ENCODE results near the gene PTRHD1.

PTRHD1 gene

GRCh38 chr2:24762518-24762917 lies 30.7 kb downstream of the PTRHD1 start:
- Histone ChIP-seq H3K27ac (ENCODE audit: low read length) (no peak overlapping the region), H4K20me1 (ENCODE audit: insufficient read depth, low read length) (no peaks in the 10 kb centered on the region), H3K27me3 (ENCODE audit: low read depth, low read length) (no peaks in the 10 kb centered on the region), H3K9ac (ENCODE audit: low read length) (no peak overlapping the region), H3K36me3 (replicated peaks; ENCODE audit: low read depth, low read length) (peaks cover 11% of the 10 kb centered on the region), H2AFZ (ENCODE audit: low read depth, low read length) (no peak overlapping the region), H3K4me1 (ENCODE audit: low read length) (peaks cover 30% of the 10 kb centered on the region), H3K79me2 (ENCODE audit: low read length) (no peaks in the 10 kb centered on the region), H3K4me2 (ENCODE audit: low read length) (no peak overlapping the region), H3K4me3 (ENCODE audit: low read length) (no peak overlapping the region), H3K9me3 (ENCODE audit: insufficient read depth, low read length) (no peaks in the 10 kb centered on the region)
- TF ChIP-seq EZH2phosphoT487 (IDR thresholded peaks at IDR 0.05; ENCODE audit: low read depth) = no peak
- no peak for TF ChIP-seq CTCF (IDR thresholded peaks at IDR 0.05; ENCODE audit: low read depth, low read length)

GRCh38 chr2:24761866-24762265 lies 31.3 kb downstream of the PTRHD1 start:
- H4K20me1 ChIP-seq (ENCODE audit: insufficient read depth, low read length) = no peaks in the 10 kb centered on the region
- no peak overlapping the region for H3K9ac ChIP-seq (ENCODE audit: low read length)
- H3K4me1 ChIP-seq (ENCODE audit: low read length) = peaks cover 28% of the 10 kb centered on the region
- no peak overlapping the region for H3K27ac ChIP-seq (ENCODE audit: low read length)
- H3K4me2 ChIP-seq (ENCODE audit: low read length) = no peak overlapping the region
- H3K36me3 ChIP-seq (replicated peaks; ENCODE audit: low read depth, low read length) = peaks cover 11% of the 10 kb centered on the region
- no peaks in the 10 kb centered on the region for H3K9me3 ChIP-seq (ENCODE audit: insufficient read depth, low read length)
- TF ChIP-seq EZH2phosphoT487 (IDR thresholded peaks at IDR 0.05; ENCODE audit: low read depth) (no peak), CTCF (IDR thresholded peaks at IDR 0.05; ENCODE audit: low read depth, low read length) (no peak)
- no peak overlapping the region for H2AFZ ChIP-seq (ENCODE audit: low read depth, low read length)
- H3K79me2 ChIP-seq (ENCODE audit: low read length) = no peaks in the 10 kb centered on the region
- H3K27me3 ChIP-seq (ENCODE audit: low read depth, low read length) = no peaks in the 10 kb centered on the region
- no peak overlapping the region for H3K4me3 ChIP-seq (ENCODE audit: low read length)

- H3K27ac ChIP-seq (ENCODE audit: low read length) = no peak overlapping the region
- no peak overlapping the region for H3K4me2 ChIP-seq (ENCODE audit: low read length)
- no peak overlapping the region for H3K9ac ChIP-seq (ENCODE audit: low read length)
- no peak overlapping the region for H3K4me3 ChIP-seq (ENCODE audit: low read length)
- TF ChIP-seq EZH2phosphoT487 (IDR thresholded peaks at IDR 0.05; ENCODE audit: low read depth) (no peak), CTCF (IDR thresholded peaks at IDR 0.05; ENCODE audit: low read depth, low read length) (no peak)
- H3K79me2 ChIP-seq (ENCODE audit: low read length) = no peaks in the 10 kb centered on the region
- peaks cover 7% of the 10 kb centered on the region for H3K4me1 ChIP-seq (ENCODE audit: low read length)
- H4K20me1 ChIP-seq (ENCODE audit: insufficient read depth, low read length) = no peaks in the 10 kb centered on the region
- H3K27me3 ChIP-seq (ENCODE audit: low read depth, low read length) = no peaks in the 10 kb centered on the region
- H2AFZ ChIP-seq (ENCODE audit: low read depth, low read length) = no peak overlapping the region
- H3K9me3 ChIP-seq (ENCODE audit: insufficient read depth, low read length) = no peaks in the 10 kb centered on the region
- peaks cover 3% of the 10 kb centered on the region for H3K36me3 ChIP-seq (replicated peaks; ENCODE audit: low read depth, low read length)
Measured at GRCh38 chr2:24756789-24757188, 36.4 kb downstream of the PTRHD1 start.

GRCh38 chr2:24754985-24755705 lies 38.0 kb downstream of the PTRHD1 start:
- Histone ChIP-seq H3K9ac (ENCODE audit: low read length) (no peak overlapping the region), H3K27ac (ENCODE audit: low read length) (no peak overlapping the region), H3K79me2 (ENCODE audit: low read length) (no peaks in the 10 kb centered on the region), H3K27me3 (ENCODE audit: low read depth, low read length) (no peaks in the 10 kb centered on the region), H4K20me1 (ENCODE audit: insufficient read depth, low read length) (no peaks in the 10 kb centered on the region), H2AFZ (ENCODE audit: low read depth, low read length) (no peak overlapping the region), H3K9me3 (ENCODE audit: insufficient read depth, low read length) (no peaks in the 10 kb centered on the region), H3K4me3 (ENCODE audit: low read length) (no peak overlapping the region), H3K4me2 (ENCODE audit: low read length) (no peak overlapping the region), H3K4me1 (ENCODE audit: low read length) (no peaks in the 10 kb centered on the region), H3K36me3 (replicated peaks; ENCODE audit: low read depth, low read length) (peaks cover 3% of the 10 kb centered on the region)
- no peak for TF ChIP-seq EZH2phosphoT487 (IDR thresholded peaks at IDR 0.05; ENCODE audit: low read depth)

Data from OCI-LY3 (cell line).